HFFc6 (cell line): ENCODE measurements around the gene PRMT5. TPM values are rescaled to one million over a fixed set of nuclear protein-coding genes. Genes with fewer than 3 reads are reported as not detected.

Experiments
- DNase-seq: peaks from one replicate; pipeline ENCODE4 v3.0.0-alpha.2; 2018
- H3K27ac Mint-ChIP-seq: 2 replicates; pipeline ENCODE4 v1.8.0; 2020; ENCODE audit warnings: mild to moderate bottlenecking, mixed read lengths
- H3K27me3 Mint-ChIP-seq: 2 replicates; pipeline ENCODE4 v1.8.0; 2021; ENCODE audit warnings: mild to moderate bottlenecking, moderate library complexity, mixed read lengths; ENCODE audit not compliant: insufficient read depth
- H3K36me3 Mint-ChIP-seq: 2 replicates; pipeline ENCODE4 v1.8.0; 2021; ENCODE audit warnings: low read depth, mixed read lengths
- H3K4me1 Mint-ChIP-seq: 2 replicates; pipeline ENCODE4 v1.8.0; 2020; ENCODE audit warnings: low read depth, mixed read lengths
- H3K4me3 Mint-ChIP-seq: 2 replicates; pipeline ENCODE4 v1.8.0; 2020; ENCODE audit warnings: mild to moderate bottlenecking, moderate library complexity, mixed read lengths
- H3K9me3 Mint-ChIP-seq: 2 replicates; pipeline ENCODE4 v1.8.0; 2020; ENCODE audit warnings: mild to moderate bottlenecking, mixed read lengths
- CTCF ChIP-seq: fragments of 200-600 bp; sonication (generic); IDR thresholded peaks from 2 replicates; pipeline ENCODE4 v1.5.0; 2021; ENCODE audit warnings: antibody characterized with exemption, mild to moderate bottlenecking
- total RNA-seq, 6 experiments: library from RNA; stranded (reverse); fragmentation: NEBNext Ultra II Directional; extraction: Animal tissue kit (Norgen Biotek cat#: 25700); gene quantifications; 2 replicates in 1 of 6; 3 replicates in 5 of 6; pipeline ENCODE4 v1.2.3, GENCODE V29; 2021

Gene PRMT5
- total RNA-seq, 6 experiments from 2014 or later: 102 to 125 (median 110) TPM

- Mint-ChIP-seq H3K36me3 (peaks cover 55% of the 10 kb centered on the region), H3K27me3 (no peaks in the 10 kb centered on the region; the same call in 1 of the 2 replicates), H3K4me1 (peaks cover 52% of the 10 kb centered on the region), H3K9me3 (no peaks in the 10 kb centered on the region), H3K4me3 (no peak overlapping the region), H3K27ac (0 out of 2 replicates have a peak overlapping the region, but pooled peaks have one; percentile 32)
- DNase-seq: no peak
- no peak for TF ChIP-seq CTCF
Observed at GRCh38 chr14:22925513-22925912, 3.7 kb downstream of the PRMT5 start.

GRCh38 chr14:22923746-22924145 is 5.4 kb downstream of the PRMT5 start:
- H3K27me3 Mint-ChIP-seq: peaks cover 5% of the 10 kb centered on the region

GRCh38 chr14:22922294-22922693 is 6.9 kb downstream of the PRMT5 start:
- Mint-ChIP-seq H3K36me3 (peaks cover 78% of the 10 kb centered on the region), H3K4me1 (peaks cover 67% of the 10 kb centered on the region), H3K9me3 (peaks cover 8% of the 10 kb centered on the region), H3K27ac (peak overlapping the region; percentile 70), H3K27me3 (peaks cover 9% of the 10 kb centered on the region), H3K4me3 (no peak overlapping the region)
- no peak for TF ChIP-seq CTCF
- DNase-seq: no peak

More at GRCh38 chr14:22923746-22924145, 5.4 kb downstream of the PRMT5 start:
- peaks cover 4% of the 10 kb centered on the region for H3K9me3 Mint-ChIP-seq
- no peak overlapping the region for H3K4me3 Mint-ChIP-seq
- H3K36me3 Mint-ChIP-seq: peaks cover 68% of the 10 kb centered on the region
- no peak for TF ChIP-seq CTCF
- H3K4me1 Mint-ChIP-seq: peaks cover 66% of the 10 kb centered on the region
- no peak overlapping the region for H3K27ac Mint-ChIP-seq
- DNase-seq: no peak

DNA sequence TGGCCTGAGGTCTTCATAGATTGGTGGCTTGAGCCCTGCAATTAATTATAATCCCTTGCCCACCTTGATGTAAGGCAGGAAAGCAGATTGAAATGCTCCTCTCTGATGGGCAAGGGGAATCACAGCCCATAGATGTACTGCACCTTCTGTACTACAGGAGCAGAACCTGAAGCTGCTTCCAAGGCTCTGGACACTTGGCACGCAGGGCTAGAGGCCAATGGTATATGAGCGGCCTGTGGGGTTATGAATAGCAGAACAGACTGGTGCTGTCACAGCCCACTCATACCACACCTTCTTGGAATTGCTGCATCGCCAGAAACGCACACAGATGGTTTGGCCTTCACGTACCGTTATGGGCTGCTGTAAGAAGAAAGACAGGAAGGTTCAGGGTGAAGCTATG is 8.5 kb downstream of the PRMT5 start:
- Mint-ChIP-seq H3K4me1 (peaks cover 55% of the 10 kb centered on the region), H3K4me3 (no peak overlapping the region), H3K9me3 (peaks cover 8% of the 10 kb centered on the region), H3K36me3 (peaks cover 66% of the 10 kb centered on the region), H3K27me3 (peaks cover 9% of the 10 kb centered on the region), H3K27ac (peak overlapping the region; percentile 100)
- TF ChIP-seq CTCF: no peak
- DNase-seq: no peak

DNA sequence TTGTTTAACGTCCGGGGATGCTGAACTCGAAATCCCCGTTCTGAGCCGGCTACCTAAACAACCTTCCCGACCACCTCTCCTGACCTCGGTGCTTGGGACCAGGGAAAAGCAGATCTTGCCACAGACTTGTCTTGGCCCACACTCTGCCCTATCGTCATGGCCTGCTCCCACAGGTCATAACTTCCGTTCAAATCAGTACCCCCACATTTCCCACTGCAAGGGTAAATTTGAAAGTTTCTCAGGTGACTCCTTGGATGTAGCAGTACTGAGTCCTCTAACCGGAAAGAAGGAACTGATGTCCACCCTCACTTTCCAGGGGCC is 9.6 kb downstream of the PRMT5 start:
- TF ChIP-seq CTCF: no peak
- H3K9me3 Mint-ChIP-seq: peaks cover 8% of the 10 kb centered on the region
- H3K36me3 Mint-ChIP-seq: peaks cover 68% of the 10 kb centered on the region
- H3K27ac Mint-ChIP-seq: peak overlapping the region; percentile 100
- H3K4me3 Mint-ChIP-seq: peak overlapping the region; percentile 100
- peaks cover 9% of the 10 kb centered on the region for H3K27me3 Mint-ChIP-seq
- no peak for DNase-seq
- H3K4me1 Mint-ChIP-seq: peaks cover 55% of the 10 kb centered on the region
